CD4-positive, alpha-beta T cell treated with Interleukin-15 for 4 hours (primary cell): ENCODE measurements around the gene PRICKLE2.

Experiments used
- DNase-seq: peaks from one replicate; pipeline ENCODE4 v3.0.0-alpha.2; 2020; ENCODE audit warnings: low spot score

The PRICKLE2 gene, protein sequence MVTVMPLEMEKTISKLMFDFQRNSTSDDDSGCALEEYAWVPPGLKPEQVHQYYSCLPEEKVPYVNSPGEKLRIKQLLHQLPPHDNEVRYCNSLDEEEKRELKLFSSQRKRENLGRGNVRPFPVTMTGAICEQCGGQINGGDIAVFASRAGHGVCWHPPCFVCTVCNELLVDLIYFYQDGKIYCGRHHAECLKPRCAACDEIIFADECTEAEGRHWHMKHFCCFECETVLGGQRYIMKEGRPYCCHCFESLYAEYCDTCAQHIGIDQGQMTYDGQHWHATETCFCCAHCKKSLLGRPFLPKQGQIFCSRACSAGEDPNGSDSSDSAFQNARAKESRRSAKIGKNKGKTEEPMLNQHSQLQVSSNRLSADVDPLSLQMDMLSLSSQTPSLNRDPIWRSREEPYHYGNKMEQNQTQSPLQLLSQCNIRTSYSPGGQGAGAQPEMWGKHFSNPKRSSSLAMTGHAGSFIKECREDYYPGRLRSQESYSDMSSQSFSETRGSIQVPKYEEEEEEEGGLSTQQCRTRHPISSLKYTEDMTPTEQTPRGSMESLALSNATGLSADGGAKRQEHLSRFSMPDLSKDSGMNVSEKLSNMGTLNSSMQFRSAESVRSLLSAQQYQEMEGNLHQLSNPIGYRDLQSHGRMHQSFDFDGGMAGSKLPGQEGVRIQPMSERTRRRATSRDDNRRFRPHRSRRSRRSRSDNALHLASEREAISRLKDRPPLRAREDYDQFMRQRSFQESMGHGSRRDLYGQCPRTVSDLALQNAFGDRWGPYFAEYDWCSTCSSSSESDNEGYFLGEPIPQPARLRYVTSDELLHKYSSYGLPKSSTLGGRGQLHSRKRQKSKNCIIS

DNA sequence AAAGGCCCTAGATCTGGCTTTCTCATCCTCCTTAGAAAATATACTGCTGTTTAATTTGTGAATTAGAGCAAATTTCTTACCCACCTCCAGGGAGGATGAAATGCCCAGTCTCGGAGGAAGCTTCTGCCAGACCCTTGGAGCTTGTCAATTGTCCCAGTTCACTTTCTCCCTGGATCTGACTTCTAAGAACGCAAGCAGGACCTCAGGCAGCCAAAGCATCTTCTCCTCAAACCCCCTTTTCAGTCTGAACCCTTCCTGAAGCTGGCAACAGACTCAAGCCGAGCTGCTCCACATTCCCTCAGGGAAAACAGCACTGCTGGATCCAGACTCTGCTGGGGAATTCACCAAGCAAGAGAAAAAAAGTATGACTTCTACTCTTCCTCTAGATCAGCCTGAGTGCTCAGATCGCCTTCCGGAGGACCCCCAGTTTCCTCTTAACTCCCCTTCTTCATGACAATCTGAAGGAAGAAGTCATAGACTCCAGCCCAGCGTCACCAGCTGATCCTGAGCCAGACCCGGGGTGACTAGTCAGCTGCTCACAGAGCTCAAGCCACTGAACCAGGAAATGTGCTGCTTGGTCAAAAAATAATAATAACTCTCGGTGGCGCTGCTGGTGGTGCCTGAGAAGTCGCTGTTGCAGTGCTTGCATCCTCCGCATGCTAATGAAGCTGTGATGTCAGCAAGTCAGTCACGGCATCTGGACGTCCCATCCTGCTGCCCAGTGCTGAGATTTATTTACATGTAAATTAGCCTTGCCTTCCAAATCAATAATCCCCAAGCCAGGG, at the start of gene PRICKLE2:
Gene PRICKLE2, minus strand, starts transcription at position 641 of the 785 bp plus-strand sequence. CDS start 26,539 bp downstream, outside the sequence.
- DNase-seq = no peak

DNA sequence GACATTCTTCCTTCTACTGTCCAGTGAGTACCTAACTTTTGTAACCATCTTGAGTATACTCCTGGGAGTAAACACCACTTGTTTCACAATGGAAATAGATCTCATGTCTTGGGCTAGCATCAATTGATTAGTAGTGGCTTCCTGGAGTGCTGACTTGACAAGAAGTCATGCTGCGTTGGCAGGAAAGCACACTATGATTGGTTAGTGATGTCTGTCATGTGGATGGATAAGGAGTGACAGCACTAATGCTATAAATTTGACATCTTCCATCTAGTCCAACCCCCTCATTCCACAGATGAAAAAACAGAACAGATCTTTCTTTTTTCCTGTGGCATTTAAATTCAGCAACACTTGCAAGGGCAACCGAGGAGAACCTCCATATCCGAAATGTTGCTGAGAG, 47.6 kb upstream of the PRICKLE2 start:
- DNase-seq = no peak

DNA sequence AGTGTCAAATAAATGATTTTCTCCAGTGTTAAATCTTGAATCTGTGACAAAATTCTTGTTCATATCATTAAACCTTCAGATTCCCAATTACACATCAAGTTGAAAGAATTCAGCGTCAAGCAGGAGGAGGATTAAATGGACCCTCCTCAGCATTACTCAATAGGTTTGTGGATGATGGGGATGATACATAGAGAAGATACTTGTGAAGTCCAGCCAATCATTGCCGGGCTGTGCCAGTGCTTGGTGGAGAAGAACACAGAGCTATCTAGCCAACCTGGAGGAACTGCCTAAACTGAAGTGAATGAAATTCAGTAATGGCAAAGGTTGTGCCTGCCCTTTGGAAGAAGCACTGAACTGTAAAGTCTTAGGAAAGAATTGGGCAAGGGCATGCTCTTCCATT, 47.0 kb upstream of the PRICKLE2 start:
- DNase-seq = no peak

DNA sequence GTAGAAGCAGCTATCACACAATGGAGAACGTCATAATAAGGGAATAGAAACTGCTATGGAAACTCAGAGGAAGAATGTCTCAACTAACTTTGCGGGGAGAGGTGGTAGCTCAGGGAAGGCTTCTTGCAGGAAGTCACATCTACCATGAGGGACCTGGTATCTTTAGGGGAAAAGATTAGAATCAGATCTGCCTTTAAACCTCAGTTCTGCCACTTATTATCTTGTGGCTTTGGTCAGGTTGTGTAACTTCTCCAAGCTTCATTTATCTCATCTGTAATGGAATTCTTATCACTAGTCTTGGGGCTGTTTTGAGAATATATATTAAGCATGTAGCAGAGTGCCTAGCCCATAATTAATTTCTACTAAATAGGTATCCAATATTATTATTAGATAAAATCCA, 46.4 kb upstream of the PRICKLE2 start:
- no peak for DNase-seq

DNA sequence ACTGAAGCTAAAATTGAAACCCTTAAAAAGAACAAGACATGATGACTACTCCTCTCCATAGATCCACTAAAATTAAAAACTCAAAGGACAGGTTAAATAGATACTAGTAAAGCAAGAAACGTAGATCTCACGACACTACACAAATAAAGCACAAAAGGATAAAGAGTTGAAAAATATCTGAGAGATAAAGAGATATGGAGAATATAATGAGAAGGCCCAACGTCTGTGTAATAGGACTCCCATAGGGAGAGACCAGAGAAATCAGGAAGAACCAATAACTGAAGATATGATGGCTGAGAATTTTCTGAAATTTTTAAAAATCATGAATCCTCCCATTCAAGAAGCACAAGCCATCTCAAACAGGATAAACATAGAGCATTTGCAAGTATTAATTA, 45.6 kb upstream of the PRICKLE2 start:
- DNase-seq = no peak

DNA sequence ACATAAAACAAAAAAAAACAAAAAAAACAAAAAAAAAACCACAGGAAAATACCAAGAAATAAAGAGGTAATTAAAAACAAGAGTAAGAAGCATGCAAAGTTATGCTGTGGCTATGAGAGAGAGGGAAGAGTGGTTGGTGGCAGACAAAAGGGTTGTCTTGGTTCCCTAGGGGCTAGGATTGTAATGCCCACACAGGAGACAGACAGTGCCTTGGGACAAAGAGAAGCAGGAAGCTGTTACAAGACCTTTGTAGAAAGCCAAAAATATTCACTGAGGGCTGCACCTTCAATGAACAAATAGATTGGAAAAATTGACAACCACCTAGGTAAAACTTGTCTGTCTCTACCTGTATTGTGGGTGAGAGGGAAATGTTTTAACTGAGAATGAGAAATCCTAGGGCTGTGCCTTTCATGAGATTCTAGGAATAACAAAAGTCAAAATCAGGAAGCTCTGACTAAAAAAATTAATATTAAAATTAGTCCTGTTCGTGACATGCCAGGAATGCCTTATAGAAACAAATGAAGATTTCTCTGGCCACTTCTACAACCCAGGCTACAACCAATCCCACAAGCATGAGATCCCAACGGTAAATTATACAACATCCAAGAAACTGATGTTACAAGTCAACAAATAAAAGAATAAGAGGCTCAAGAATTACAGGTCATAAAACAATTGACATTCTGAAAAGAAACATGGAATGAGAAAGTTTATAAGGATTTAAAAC, 45.0 kb upstream of the PRICKLE2 start:
- DNase-seq = no peak

DNA sequence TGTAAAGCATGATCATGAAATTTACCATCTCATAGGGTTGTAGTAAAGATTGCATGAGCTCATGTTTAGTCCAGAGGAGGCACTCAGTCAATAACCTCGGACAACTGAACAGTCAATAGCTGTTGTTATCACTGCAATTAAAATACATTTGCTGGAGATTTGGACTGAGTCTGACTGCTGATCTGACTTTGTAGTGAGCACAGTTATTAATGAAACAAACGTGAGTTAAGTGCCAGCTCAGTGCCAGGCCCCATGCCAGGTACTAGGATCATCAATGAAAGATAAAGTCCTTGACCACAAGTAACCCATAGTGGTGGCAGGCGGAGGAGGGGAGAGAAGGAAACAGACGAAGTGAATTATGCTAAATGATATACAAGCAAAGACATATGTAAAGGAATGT, 43.7 kb upstream of the PRICKLE2 start:
- no peak for DNase-seq

GRCh38 chr3:64267721-64268604, 42.7 kb upstream of the PRICKLE2 start:
- no peak for DNase-seq

DNA sequence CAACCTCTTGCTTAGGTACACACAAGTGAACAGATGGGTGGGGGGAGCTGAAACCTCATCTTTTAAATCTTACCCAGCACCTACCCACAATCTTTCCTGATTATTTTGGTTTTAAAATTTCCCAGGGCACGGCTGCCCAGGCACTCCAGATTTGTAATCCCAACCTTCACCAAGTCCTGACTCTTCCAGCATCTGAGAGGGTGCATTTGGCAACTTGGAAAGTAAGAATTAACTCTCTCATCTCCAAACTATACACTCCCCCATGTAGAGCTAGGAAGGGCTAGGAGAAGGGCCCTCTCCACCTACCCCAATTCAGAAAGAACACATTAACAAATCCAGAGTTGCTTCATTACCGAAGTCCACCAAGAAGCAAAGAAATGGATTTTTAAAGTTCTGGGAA, 41.7 kb upstream of the PRICKLE2 start:
- no peak for DNase-seq

DNA sequence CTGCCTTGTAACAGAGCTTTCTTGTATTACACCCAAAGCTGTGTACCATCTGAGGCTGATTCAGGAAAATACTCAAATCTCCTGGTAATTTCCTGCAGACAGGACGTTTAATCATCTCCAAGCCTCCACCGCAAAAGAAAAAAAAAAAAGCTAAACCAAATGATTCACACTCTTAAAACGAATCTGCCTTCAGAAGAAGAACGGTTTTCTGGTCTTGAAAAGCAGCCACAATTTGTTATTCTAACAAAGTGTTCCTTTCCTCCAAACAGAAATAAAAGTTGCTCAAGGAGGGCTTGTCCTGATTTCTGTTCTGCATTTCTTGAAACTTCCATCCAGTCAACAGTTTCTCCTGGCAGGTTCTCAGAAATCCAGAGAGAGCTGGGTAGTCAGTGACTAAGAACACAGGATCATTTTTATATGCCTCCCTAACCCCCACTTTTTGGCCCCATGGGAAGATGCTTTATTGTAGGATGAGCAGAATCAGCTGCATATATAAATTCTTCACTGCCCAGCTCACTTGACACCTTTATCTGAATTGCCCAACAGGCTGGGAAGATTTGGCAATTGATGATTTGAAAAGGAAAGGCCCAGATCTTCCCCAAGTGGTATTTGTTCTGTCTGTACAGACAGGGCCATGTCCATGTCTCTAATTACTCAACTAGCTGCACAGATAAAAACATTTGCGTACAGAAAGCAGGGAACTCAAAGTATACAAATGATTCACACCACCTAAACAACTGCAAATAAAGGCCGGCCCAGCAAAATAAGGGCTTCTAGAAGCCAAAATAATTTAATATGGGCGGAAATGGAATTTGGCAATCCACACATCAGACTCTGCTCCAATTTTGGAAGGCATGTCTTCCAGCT, 41.0 kb upstream of the PRICKLE2 start:
- no peak for DNase-seq

DNA sequence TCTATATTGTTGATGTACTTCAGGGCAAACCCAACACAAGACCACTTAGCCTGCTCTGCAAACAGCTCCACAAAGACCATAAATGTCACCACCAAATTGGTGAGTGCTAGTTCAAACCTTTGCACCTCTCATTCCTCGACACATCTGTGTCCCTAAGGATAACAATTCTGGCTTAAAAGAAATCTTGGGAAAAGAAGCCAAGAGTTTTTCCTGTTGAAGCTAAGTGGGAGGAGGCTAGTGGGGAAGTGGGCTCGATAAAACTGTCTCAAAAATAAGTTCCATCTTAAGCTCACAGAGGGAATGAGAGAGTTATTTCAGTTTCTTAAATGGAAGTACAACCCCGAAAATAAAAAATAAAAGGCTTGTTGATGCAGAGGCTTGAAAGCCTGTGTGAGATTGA, 40.4 kb upstream of the PRICKLE2 start:
- no peak for DNase-seq

- DNase-seq = no peak
These were observed 39.3 kb upstream of the PRICKLE2 start for GRCh38 chr3:64264501-64265109.

DNA sequence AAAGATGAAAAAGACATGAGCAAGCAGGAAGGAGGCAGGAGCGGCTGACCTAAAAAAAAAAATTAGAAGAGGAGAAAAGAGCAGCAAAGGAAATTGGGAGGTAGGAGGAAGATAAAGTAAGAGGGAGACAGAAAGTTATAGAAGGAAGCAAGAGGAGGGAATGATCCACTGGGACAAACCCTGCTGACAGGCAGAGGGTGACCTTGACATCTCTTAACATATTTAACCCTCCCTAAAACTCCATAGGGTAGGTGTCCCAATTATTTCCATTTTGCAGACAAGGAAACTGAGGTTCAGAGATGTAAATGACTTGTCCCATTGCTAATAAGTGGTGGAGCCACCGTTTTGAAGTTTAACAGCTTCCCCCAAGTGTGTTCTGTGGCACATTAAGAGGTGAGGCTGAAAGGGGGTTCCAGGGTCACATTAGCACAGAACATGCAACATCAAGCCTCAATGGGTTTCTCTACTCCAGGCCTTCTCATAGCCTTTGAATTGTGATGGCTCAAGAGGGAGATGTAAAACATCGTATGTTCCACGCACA, 37.4 kb upstream of the PRICKLE2 start:
- no peak for DNase-seq

DNA sequence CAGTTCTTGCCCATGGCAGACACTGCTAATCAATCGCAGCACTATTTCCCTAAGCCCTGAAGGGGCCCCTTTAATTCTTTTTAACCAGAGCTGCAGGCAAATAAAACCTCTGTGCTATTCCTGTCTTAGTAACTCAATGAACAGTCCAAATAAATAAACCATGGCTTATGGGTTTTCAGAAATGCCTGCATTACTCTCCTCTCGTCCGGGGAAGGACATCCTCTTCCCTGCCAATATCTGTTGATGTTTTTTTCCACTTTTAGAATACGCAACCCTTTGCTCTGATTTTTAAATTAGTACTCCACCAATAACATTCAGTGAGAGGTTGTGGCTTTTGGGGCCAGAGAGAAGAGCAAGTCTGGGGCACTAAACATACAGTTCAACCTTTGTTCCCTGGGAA, 35.2 kb upstream of the PRICKLE2 start:
- no peak for DNase-seq

DNA sequence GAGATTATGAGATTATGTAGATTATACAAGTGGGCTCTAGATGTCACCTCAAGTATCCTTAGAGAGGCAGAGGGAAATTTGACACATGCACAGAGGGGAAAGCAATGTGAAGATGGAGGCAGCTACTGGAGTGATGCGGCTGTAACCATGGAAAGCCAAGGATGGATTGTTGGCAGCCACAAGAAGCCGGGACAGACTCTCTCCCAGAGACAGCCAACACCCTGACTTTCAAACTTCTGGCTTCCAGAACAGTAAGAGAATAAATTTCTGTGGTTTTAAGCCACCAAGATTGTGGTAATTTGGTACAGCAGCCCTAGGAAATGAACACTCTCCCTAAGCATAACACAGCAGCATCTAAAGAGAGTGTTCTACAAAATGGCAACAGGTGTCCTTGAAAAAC, 34.4 kb upstream of the PRICKLE2 start:
- DNase-seq = no peak

DNA sequence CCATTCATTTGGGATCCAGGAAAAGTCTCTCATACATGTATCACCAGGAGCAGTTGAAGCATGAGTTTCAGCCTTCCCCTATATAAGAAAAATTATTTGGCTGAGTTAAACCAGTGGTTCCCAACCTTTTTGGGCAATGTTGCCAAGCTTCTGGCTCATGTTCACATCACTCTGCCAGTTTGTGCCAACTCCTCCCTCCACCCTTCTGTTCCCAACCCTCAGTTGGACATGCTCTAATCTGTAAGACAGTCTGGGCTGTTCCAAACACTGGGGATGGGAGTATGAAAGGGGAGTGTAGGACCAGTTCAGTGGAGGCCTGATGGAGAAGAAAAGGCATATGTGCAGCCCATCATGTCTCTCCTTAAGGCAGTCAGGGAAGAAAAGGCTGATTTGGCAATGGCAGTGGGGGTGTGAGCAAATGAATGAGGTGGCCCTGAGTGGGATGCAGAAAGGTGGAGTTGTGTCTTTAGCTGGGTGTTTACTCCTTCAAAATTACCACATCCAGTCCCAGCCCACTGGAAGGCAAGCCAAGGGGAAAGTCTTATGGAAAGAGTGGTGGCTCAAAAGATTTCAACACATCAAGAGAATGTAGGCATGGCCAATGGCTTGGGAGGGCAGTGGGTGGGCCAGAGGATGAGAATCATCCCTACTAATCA, 32.0 kb upstream of the PRICKLE2 start:
- no peak for DNase-seq

- DNase-seq = no peak
These were observed 30.6 kb upstream of the PRICKLE2 start for GRCh38 chr3:64255741-64256340.

GRCh38 chr3:64254443-64254842, 29.2 kb upstream of the PRICKLE2 start:
- DNase-seq = no peak
